ENCODE measurements around the gene STK26.

- no peak for TF ChIP-seq YY1 (IDR thresholded peaks at IDR 0.05; ENCODE audit: insufficient read depth, insufficient read length)
- TF ChIP-seq ZNF274 (IDR thresholded peaks at IDR 0.05; ENCODE audit: low read depth, low read length) = no peak
- TF ChIP-seq SUZ12 (IDR thresholded peaks at IDR 0.05; ENCODE audit: extremely low read depth, insufficient read depth, insufficient read length) = no peak
Observed at GRCh38 chrX:132063334-132063733, 40.2 kb downstream of the STK26 start.
